ENCODE measurements around the gene ATP6V0E1.

The ATP6V0E1 gene

GRCh38 chr5:173016598-173017046, 33.1 kb downstream of the ATP6V0E1 start:
- no peak for TF ChIP-seq CTCF (IDR thresholded peaks at IDR 0.05)

- TF ChIP-seq CTCF (IDR thresholded peaks at IDR 0.05) = no peak
Measured at GRCh38 chr5:173018358-173018757, 34.8 kb downstream of the ATP6V0E1 start.

GRCh38 chr5:173020154-173020581, 36.6 kb downstream of the ATP6V0E1 start:
- no peak for TF ChIP-seq CTCF (IDR thresholded peaks at IDR 0.05)

- no peak for TF ChIP-seq CTCF (IDR thresholded peaks at IDR 0.05)
Measured at GRCh38 chr5:173020643-173021042, 37.1 kb downstream of the ATP6V0E1 start.

GRCh38 chr5:173025651-173026050, 42.1 kb downstream of the ATP6V0E1 start:
- no peak for TF ChIP-seq CTCF (IDR thresholded peaks at IDR 0.05)

- TF ChIP-seq CTCF (IDR thresholded peaks at IDR 0.05) = no peak
Measured at GRCh38 chr5:173027905-173028304, 44.3 kb downstream of the ATP6V0E1 start.

- no peak for TF ChIP-seq CTCF (IDR thresholded peaks at IDR 0.05)
Measured at GRCh38 chr5:173028811-173029327, 45.3 kb downstream of the ATP6V0E1 start.

- TF ChIP-seq CTCF (IDR thresholded peaks at IDR 0.05) = no peak
Measured at GRCh38 chr5:173029499-173029921, 45.9 kb downstream of the ATP6V0E1 start.
